Amniotic stem cell (primary cell): ENCODE data around the gene MRAP2.
"Not testable (repeated sequence)": the region's sequence is repeated elsewhere in the genome, so short reads cannot be mapped to it uniquely, and the experiment has no call there.

Experiments used
- DNase-seq: peaks from one replicate; lab custom pipeline; 2025; lab: John Stamatoyannopoulos, UW

Gene MRAP2

DNA sequence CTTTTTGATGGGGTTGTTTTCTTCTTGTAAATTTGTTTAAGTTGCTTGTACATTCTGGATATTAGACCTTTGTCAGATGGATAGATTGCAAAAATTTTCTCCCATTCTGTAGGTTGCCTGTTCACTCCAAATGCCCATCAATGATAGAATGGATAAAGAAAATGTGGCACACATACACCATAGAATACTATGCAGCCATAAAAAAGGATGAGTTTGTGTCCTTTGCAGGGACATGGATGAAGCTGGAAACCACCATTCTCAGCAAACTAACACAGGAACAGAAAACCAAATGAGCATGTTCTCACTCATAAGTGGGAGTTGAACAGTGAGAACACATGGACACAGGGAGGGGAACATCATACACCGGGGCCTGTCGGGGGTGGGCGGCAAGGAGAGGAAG, 1.6 kb upstream of the MRAP2 start:
- not testable (repeated sequence) for DNase-seq

DNA sequence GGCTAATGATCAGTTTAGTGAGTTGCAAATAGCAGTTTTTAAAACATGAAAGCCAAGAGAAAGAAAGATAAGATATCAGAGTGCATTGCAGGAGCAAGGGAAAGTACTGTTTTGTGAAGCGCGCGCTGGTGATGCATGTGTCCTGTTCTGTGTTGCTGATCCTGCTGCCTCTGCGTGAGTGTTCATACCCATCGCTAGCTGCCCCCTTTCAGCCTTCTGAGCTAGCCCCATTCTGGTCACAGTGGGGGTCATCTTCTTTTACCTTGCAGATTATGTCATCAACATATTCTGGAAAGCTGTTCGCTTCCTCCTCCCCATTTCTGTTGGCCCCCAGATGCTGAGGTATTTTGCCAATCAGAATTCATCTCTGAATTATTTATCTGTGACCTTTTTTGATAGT, 1.9 kb downstream of the MRAP2 start:
- no peak for DNase-seq

DNA sequence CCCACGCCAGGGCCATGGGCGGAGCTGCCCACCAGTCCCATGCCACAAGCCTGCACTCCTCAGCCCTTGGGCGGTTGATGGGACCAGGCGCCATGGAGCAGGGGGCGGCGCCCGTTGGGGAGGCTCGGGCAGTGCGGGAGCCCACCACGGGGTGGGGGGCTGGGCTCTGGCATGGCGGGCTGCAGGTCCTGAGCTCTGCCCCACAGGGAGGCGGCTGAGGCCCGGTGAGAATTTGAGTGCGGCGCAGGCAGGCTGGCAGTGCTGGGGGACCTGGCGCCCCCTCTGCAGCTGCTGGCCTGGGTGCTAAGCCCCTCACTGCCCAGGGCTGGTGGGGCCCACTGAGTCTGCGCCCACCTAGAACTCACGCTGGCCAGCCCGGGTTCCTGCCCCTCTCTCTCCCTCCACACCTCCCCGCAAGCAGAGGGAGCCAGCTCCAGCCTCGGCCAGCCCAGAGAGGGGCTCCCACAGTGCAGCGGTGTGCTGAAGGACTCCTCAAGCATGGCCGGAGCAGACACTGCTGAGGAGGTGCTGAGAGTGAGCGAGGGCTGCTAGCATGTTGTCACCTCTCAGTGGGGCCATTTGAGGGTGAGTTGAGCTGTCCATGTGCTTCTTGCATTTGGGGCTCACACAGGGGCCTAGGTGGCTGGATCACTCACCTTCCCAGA, 4.0 kb downstream of the MRAP2 start:
- no peak for DNase-seq

DNA sequence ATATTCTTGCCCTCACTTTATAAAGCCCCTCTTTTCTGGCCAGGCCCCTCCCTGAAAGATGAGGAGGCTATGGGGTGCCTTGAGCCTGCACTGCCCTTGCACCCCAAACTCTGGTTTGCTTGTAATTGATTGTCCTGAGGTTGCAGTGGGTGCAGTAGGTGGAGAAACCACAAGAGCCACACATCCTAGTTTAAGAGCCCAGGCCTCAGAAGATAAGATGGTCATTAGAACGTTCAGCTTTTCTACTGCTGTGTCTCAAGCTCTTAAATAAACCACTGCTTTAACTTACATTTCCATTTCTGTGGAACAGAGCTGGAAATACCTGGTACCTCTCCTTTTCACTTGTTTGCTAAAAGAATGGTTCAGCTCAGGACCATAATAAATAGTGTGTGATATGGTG, 9.0 kb downstream of the MRAP2 start:
- DNase-seq = no peak

DNA sequence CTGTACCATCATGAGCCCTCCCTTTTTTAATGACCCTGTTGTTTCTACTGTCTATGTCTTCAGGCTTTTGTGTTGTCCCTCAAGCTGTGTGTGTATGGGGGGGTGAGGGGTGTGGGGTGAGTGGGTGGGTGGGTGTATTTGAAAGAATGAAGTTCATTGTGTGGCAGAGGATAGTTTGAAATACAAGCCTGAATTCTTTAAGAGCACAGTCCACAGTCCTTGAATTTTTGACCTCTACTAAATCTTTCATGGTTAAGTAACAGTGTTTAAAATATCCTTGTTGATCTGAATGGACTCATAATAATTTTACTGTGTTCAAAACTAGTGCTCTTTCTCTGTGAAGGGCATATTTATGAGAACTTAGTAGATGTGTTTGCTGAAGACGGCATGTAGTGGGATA, 10.0 kb downstream of the MRAP2 start:
- DNase-seq = no peak

DNA sequence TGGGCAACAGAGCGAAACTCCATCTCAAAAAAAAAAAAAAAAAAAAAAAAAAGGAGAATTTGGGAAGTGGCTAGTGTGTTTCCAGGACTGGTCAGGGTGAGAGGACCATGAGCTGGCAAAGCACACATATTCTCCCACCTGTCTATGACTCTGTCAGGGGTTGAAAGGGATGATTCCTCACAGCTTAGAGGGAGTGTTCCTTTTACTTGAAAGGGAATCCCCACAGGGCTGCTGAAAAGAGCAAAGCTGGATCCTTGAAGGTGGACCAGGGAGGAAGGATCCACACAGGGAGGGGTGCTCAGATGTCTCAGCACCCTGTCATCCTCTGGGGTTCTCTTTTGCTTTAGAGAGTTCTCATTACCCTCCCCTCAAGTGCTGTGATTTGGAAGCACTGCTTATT, 13.2 kb downstream of the MRAP2 start:
- no peak for DNase-seq

DNA sequence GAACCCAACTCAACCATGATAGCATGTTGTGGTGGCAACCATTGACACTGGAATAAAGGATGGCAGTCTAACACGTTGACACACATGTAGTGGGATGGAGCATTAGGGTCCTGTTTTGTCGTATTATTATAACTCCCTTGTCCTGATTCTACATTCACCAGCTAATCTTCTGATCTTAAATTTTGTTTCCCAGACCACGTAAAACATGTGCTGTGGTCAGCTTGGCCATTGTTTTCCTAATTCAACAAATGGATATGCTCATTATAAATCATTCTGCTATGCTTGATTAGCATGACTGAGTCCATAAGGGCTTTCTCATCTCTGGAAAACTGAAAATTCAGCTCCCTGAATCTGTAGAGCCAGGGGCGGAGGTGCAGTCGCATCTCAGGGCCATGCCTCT, 15.0 kb downstream of the MRAP2 start:
- DNase-seq = no peak

DNA sequence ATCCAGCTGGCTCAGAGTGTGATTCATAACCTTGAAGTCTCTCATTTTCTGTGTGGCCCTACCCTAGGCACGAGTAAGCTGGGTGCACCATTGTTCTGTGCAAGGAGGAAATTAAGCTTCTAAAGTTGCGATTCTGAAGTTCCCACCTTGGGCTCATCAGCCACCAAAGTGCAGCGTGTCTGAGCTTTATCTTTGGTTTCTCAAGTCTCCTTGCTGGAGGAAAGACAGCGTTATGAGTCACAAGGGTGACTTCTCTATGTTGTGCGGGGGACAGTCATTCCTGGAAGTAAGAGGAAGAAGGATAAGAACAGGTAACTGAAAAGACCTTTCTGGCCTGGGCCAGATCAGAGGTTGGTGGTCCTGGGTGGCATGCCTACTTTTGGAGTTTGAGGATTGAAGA, 16.8 kb downstream of the MRAP2 start:
- DNase-seq = no peak

DNA sequence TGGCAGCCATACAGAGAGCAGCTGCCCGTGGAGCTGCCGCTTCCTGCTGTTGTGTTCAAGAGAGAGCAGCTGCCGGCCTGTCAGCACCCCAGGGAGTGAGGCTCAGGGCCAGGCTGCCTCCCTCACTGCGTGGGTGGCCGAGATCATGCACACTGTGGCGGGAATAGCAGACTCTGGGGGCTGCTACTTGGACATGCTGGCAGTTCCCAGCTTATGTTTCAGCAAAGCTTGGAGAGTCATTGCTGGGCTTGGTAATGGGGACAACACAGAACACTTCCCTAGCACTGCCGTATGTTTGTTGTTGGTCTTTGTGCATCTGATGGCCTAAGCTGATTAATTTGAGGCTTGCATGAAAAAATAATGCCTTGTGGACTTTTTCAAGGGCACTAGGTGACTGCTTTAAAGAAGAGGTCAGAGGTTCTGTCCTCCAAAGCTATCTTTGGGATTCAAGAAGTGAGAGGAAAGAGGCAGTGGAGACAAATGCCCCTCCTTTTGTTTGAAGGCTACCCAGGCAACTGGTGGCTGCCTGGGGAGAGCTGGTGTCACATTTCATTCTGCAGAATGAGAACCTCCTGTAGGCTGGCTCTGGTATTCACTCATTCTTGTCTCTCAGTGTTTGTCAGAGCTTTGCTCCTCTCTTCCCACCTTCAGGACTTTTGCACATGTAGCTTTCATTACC, 18.8 kb downstream of the MRAP2 start:
- no peak for DNase-seq

DNA sequence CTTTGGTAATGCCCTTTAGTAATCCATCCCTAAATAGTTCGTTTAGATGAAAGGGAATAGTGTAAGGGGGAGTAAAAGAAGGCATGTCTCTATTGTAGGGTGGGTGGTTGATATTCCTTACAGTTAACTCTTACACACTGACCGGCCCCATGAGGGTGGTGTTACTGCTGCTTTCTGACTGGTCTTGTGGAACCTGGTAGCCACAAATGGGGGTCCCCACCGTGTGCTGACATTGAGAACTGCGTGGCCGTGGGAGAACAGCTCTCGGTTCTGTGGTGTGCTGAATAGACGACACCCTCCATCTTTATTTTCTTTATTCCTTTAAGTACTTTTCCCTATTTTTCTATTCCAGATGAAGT, 19.3 kb downstream of the MRAP2 start:
- DNase-seq = no peak

DNA sequence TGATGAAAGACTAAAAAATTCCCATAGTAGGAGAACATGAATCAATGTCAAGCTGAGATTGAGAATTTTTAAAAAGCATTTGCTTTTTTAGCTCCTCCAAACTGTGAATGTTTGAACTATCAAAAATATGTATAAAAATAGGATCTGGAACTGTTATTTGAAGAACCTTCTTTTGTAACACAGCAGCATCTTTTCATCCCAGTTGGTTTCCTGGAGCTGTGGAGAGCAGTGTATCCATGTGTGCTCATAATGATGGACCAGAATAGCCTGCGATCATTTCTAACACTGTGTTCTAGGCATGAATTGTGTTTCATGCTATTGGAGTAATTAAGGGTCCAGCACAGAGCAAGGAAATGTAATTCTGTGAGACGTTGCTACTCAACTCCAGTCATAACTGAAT, 22.1 kb downstream of the MRAP2 start:
- no peak for DNase-seq

DNA sequence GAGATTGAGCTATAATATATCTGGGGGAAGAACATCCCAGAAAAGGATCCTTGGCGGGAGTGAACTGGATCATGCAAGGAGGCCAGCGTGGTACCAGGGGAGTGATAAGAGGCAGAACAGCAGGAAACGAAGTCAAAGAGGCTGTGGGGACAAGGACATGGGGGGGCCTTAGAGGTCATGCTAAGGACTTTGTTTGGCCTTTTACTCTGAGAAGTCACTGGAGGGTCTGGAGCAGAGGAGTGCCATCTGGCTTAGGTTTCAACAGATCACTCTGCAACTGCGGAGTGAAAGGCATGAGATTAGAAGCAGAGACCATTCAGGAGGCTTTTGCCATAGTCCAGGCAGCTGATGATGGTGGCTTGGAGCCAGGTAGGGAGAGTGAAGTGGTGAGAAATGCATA, 24.3 kb downstream of the MRAP2 start:
- DNase-seq = no peak

DNA sequence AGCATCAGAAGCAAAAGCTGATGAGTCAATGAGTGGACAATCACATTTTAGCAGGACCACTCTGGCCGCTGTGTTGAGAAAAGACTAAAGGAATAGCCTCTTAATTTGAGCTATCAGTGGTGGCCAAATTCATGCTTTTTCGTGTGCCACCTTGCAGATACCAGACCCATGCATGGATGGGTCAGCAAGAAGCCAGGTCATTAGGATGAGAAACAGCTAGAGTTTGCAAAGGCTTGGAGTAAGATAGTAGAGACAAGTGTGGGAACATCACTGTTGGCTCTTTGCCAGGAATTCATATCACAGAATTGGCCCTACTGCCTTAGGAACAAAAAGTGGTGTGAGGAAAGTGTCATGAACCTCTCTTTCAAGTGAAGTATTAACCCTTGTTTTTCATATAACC, 25.5 kb downstream of the MRAP2 start:
- DNase-seq = no peak

DNA sequence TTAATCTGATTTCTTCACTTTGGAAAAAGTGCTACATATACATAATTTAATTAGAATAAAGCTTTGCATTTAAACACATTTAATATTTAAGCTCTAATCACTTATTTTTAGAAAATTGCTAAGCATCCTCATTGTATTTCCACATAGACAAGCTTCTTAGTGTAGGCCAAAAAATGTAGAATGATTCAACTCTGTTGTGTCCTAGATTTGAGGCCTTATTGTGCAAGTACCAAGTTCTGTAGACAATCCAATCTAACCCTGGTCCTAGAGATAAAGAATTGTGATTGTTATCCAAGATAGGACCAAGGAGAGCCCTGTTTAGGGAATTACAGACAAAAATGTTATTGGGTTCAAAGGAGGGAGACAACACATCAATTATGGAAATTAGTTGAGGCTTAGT, 27.6 kb downstream of the MRAP2 start:
- no peak for DNase-seq

DNA sequence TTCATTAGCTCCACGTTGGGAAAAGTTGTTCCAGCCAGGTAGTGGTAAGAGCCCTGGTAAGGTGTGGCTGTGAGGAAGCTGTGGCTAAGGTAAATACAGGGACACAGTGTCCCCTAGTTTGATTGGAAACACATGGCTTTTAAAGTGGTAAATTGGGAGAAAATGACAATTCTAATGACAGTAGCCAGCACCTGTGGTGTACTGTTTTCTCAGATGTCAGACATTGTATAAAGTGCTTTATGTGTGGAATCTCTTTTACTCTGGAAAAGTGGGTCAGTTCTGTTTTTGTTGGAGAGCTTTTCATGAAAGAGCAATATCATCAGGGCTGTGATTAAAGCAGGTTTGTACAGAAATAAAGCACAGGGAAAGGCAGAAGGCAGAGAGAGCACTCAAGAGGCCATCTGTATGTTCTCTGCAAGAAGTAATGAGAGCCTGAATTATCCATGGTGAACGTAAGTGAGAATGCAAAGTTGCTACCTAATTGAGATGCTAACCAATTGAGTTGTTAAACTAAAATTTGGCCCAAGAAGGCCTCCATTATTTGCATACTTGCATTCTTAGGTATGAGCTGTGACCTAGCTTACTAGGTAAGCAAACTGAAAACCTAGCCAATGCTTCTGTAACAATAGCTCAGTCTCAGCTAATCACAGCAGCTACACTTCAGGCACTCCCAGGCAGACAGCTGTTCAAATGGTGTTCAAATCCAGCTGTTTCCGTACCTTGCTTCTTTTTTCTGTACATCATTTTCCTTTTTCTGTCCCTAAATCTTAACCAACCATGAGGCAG, 28.2 kb downstream of the MRAP2 start:
- no peak for DNase-seq

DNA sequence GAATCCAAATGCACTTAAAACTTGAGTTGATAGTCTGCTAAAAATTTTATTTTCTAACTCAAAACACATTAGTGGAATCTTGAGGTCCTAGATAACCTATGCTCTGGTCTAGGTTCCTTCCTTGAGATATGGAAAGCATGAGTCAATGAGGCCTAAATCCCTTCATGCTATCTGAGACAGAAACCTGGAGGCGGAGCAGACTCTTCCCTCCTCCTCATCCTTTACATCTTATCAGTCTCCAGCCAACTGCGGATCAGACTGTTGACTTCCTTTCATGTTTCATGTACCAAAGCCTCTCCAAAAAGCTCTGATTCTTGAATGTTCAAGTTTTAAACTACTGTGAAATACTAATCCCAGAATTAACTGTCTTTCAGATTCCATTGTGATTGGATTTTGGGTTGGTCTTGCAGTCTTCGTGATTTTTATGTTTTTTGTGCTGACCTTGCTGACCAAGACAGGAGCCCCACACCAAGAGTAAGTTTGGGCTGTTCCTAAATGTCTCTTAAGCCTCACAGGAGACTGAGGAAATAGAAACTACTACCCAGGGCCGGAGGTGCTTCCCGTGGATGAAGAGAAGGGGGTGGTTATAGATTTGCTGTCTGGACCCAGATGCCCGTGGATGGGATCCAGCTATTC, 29.1 kb downstream of the MRAP2 start:
- DNase-seq = no peak

DNA sequence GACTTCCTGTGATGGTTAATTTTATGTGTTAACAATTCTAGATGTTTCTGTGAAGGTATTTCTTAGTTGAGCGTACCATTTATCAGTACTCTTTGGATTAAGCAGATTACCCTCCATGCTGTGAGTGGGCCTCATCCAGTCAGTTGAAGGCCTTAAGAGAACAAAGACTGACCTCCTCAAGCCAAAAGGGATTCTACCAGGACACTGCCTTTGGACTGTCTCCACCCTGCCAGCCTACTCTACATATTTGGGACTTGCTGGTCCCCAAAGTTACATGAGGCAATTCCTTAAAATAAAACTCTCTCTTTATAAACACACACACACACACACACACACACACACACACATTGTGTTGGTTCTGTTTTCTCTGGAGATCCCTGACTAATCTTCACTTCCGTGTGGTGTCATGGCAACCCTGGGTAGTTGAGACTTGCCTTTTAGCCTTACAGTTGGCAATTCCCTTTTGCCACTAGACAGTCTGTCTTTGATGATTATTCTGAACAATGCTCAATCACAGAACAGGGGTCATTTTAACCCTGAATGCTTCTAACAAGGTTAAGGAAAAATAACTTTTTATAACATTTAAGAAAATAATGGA, 32.2 kb downstream of the MRAP2 start:
- DNase-seq = no peak

DNA sequence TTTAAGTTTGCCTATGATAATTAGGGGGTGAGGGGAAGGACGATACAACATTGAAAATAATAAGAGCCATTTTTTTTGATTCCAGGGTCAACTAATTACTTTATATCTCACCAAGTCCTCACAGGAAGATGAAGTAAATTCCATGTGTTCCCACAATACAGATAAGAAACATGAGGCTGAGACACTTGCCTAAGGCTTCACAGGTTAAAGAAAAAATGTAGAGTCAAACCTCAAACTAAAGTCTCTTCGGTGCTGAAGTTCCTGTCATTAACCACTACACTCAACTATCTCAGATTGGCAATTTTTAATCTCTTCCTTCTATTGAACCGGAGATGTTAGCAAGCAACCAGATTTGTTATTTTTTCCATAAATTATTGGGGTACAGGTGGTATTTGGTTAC, 33.0 kb downstream of the MRAP2 start:
- no peak for DNase-seq

DNA sequence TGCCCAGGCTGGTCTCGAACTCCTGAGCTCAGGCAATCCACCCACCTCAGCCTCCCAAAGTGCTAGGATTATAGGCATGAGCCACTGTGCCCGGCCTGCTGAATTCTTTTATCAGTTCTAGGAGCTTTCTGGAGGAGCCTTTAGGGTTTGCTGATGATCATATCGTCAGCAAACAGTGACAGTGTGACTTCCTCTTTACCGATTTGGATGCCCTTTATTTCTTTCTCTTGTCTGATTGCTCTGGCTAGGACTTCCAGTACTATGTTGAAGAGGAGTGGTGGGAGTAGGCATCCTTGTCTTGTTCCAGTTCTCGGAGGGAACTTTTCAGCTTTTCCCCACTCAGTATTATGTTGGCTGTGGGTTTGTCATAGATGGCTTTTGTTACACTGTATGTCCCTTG, 35.3 kb downstream of the MRAP2 start:
- DNase-seq = not testable (repeated sequence)

DNA sequence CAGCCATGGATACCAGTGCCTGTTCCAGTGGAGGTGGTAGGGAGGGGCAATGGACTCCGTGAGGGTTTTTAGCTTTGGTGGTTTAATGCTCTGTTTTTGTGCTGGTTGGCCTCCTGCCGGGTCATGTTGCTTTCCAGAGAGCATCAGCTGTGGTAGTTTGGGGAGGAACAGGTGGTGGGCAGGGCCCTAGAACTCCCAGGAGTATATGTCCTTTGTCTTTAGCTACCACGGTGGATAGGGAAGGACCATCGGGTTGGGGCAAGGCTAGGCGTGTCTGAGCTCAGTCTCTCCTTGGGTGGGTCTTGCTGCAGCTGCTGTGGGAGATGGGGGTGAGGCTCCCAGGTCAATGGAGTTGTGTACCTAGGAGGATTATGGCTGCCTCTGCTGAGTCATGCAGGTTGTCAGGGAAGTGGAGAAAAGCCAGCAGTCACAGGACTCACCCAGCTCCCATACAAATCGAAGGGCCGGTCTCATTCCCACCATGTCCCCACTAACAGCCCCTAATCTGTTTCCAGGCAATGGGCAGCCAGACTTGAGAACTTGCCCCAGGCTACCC, 38.9 kb downstream of the MRAP2 start:
- no peak for DNase-seq

DNA sequence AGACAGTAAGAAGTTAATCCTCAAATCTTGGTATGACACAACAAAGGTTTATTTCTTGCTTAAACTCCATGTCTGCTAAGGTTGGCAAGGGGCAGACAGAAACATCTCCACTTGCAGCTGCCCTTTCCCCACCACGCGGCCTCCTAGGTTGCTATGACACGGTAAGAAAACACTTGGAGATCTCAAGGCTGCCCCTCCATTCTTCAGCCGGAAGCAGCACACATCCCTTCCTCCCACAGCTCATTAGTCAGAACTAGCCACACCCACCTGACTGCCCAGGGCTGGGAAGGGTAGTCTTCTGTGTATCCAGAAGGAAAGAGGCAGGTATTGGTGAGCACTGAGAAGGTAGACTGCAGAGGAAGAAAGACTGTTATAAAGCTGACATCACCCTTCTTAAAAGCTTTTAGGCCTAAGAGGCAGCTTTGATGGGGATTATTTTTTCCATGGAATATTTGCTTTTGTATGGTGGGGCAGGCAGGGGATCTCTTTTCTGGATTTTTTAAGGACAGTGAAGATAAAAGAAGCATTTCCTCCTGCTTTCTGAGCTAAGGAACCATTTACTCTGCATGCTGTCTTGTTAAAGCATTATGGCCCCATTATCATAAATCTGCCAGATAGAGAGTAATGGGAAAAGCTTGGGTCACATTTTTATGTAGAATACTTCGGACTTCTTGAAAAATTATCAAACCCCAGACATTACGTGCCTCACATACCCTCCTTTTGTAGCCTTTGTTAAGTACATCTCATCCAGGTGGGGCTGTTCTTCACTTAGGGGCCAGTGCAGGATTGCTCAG, 41.6 kb downstream of the MRAP2 start:
- DNase-seq = no peak
